Caki2 (cell line): ENCODE measurements around the gene MIOS. TPM values are rescaled to one million over a fixed set of nuclear protein-coding genes. Genes with fewer than 3 reads are reported as not detected.

Source experiments
- total RNA-seq: library from RNA; depleted of rRNA; stranded (reverse); fragments of >200 nt; shearing (Covaris generic); gene quantifications from 2 replicates; pipeline ENCODE4 v1.2.3, GENCODE V29; 2014; ENCODE audit warnings: low replicate concordance; rRNA removed

MIOS gene
- total RNA-seq, 1 experiment from 2014 or later, result 41.0 TPM

Other genes with a start within 250 kb of the MIOS start
- 0.17 and 0.84 TPM in 2 replicates for gene COL28A1, start 31.0 kb upstream of the MIOS start, total RNA-seq
- 19.9 and 20.9 TPM in 2 replicates for gene UMAD1, start 73.9 kb downstream of the MIOS start, total RNA-seq
- gene RPA3, start 151.7 kb downstream of the MIOS start, total RNA-seq, result 78.6 and 92.9 TPM in 2 replicates